Measurements from ENCODE around the gene ERGIC1.

DNA sequence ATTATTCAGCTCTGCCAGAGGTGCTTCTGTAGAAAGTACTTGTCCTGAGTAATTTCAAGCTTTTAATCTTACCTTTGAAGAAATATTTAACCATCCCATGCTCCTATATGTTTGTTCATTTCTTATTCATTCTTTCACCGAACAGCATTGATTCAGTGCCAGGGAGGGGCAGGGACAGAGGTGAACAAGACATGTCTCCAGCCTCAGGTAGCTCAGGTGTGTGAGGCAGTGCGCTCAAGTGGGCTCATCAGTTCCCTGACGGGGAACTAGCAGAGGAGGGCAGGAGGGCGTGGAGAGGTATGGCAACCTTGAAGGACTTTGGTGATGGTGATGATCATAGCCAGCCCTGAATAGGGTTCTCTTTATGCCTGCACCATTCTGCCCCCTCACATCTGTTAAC is 25.9 kb downstream of the ERGIC1 start:
- no peak for TF ChIP-seq POLR2A (IDR thresholded peaks at IDR 0.05)
- TF ChIP-seq, protein P1, sequence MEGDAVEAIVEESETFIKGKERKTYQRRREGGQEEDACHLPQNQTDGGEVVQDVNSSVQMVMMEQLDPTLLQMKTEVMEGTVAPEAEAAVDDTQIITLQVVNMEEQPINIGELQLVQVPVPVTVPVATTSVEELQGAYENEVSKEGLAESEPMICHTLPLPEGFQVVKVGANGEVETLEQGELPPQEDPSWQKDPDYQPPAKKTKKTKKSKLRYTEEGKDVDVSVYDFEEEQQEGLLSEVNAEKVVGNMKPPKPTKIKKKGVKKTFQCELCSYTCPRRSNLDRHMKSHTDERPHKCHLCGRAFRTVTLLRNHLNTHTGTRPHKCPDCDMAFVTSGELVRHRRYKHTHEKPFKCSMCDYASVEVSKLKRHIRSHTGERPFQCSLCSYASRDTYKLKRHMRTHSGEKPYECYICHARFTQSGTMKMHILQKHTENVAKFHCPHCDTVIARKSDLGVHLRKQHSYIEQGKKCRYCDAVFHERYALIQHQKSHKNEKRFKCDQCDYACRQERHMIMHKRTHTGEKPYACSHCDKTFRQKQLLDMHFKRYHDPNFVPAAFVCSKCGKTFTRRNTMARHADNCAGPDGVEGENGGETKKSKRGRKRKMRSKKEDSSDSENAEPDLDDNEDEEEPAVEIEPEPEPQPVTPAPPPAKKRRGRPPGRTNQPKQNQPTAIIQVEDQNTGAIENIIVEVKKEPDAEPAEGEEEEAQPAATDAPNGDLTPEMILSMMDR (IDR thresholded peaks at IDR 0.05), result no peak

Data from adrenal gland (tissue), 5 donors.